Measurements from ENCODE around the gene FBXO46. TPM values are rescaled to one million over a fixed set of nuclear protein-coding genes. Genes with fewer than 3 reads are reported as not detected.
"Not testable (repeated sequence)": the region's sequence is repeated elsewhere in the genome, so short reads cannot be mapped to it uniquely, and the experiment has no call there.

The FBXO46 gene
- total RNA-seq, 2 experiments from 2014 or later: 34.4 to 36.4 TPM

DNA sequence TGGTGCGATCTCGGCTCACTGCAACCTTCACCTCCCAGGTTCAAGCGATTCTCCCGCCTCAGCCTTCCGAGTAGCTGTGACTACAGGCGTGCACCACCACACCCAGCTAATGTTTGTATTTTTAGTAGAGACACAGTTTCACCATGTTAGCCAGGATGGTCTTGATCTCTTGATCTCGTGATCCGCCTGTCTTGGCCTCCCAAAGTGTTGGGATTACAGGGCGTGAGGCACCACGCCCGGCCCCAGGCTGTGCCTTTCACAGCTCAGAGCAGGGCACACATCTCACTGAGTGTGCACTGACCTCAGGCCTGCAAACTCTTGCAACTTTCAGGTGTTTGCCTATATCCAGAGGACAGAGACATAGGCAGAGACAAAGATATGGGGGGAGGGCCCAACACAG, 45.7 kb downstream of the FBXO46 start:
- Mint-ChIP-seq H3K36me3 (ENCODE audit: low read depth) (peaks cover 43% of the 10 kb centered on the region), H3K4me1 (peaks cover 18% of the 10 kb centered on the region)
- H3K9me3 Mint-ChIP-seq, H3K4me3 Mint-ChIP-seq, POLR2A ChIA-PET, DNase-seq, H3K27ac Mint-ChIP-seq, CTCF ChIA-PET, H3K27me3 Mint-ChIP-seq: not testable (repeated sequence)

DNA sequence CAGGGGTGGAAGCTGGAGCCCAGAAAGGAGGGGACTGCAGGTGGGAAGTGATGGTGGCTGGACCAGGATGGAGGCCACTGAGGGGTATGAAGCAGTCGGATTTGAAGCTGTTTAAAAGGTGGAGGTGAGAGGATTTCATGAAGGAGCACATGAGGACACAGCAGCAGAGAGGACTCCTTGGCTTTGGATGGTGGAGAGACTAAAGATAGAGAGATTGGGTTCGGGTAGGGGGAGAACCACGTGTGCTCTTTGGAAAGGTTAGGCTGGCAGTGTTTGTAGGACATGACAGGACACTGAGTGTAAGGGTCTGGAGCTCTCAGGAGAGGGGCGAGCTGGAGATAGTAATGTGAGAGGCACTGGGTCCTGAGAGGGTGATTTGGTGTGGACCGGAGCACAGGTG, 47.8 kb downstream of the FBXO46 start:
- Mint-ChIP-seq H3K36me3 (ENCODE audit: low read depth) (peaks cover 31% of the 10 kb centered on the region), H3K9me3 (no peaks in the 10 kb centered on the region), H3K27ac (no peak overlapping the region), H3K4me3 (no peak overlapping the region), H3K4me1 (peaks cover 14% of the 10 kb centered on the region), H3K27me3 (peaks cover 2% of the 10 kb centered on the region)
- no peak for DNase-seq
- ChIA-PET POLR2A (interaction anchor here (0.7 to 4.4 kb wide), 3 partner anchors 10 to 41 kb away, joined by 3 to 27 read pairs (median 3); partner anchors contain the start of genes QPCTL and SNRPD2), CTCF (interaction anchor here (0.6 to 8.5 kb wide), 3 partner anchors 8 to 134 kb away, joined by 3 to 106 read pairs (median 4); partner anchors contain the start of genes QPCTL and SNRPD2)

DNA sequence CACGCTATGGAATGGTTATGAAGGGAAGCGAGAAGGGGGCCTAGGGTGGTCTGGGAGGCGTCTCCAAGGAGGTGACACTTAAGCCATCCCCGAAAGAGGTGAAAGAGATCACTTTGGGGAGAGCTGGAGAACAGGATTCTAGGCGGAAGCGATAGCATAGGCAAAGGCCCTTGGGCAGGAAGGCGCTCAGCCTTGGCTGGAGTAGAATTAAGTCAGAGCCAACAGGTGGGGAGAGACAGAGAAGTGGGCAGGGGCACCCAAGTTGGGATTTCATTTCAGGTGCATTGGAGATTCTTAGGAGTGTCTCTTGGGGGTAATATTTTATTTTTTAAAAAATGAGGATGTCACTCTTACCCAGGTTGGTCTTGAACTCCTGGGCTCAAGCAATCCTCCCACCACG, 48.6 kb downstream of the FBXO46 start:
- DNase-seq: no peak
- ChIA-PET POLR2A (interaction anchor here (1.0 to 4.4 kb wide), 4 partner anchors 8 to 48 kb away, joined by 3 to 27 read pairs (median 7); partner anchors contain the start of genes QPCTL and SNRPD2), CTCF (interaction anchor here (0.6 to 8.5 kb wide), 7 partner anchors 9 to 504 kb away, joined by 3 to 106 read pairs (median 3); partner anchors contain the start of genes BLOC1S3, QPCTL, SNRPD2 and TRAPPC6A)
- Mint-ChIP-seq H3K36me3 (ENCODE audit: low read depth) (peaks cover 23% of the 10 kb centered on the region), H3K4me3 (no peak overlapping the region), H3K27ac (no peak overlapping the region), H3K4me1 (peaks cover 19% of the 10 kb centered on the region), H3K27me3 (peaks cover 6% of the 10 kb centered on the region), H3K9me3 (no peaks in the 10 kb centered on the region)

DNA sequence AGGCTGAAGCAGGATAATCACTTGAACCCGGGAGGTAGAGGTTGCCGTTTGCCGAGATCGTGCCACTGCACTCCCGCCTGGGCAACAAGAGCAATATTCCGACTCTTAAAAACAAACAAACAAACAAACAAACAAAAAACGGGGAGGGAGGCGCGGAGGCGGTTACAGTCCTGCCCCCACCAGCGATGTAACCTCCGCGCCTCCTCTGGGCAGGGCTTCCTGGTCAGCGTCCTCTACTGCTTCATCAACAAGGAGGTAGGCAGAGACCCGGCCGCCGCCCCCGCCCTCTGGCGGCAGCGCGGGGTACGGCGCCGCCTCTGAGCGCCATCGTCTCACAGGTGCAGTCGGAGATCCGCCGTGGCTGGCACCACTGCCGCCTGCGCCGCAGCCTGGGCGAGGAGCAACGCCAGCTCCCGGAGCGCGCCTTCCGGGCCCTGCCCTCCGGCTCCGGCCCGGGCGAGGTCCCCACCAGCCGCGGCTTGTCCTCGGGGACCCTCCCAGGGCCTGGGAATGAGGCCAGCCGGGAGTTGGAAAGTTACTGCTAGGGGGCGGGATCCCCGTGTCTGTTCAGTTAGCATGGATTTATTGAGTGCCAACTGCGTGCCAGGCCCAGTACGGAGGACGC, 49.2 kb downstream of the FBXO46 start:
- DNase-seq: peak; percentile 93
- peak overlapping the region; percentile 76 for H3K27ac Mint-ChIP-seq
- ChIA-PET POLR2A (interaction anchor here (1.0 to 4.4 kb wide), 6 partner anchors 9 to 49 kb away, joined by 3 to 27 read pairs (median 6); partner anchors contain the start of genes QPCTL and SNRPD2), CTCF (interaction anchor here (0.6 to 8.5 kb wide), 10 partner anchors 10 to 503 kb away, joined by 3 to 106 read pairs (median 4); partner anchors contain the start of genes BLOC1S3, QPCTL, SNRPD2 and TRAPPC6A)
- no peaks in the 10 kb centered on the region for H3K9me3 Mint-ChIP-seq
- peak overlapping the region; percentile 78 for H3K4me3 Mint-ChIP-seq
- peaks cover 17% of the 10 kb centered on the region for H3K36me3 Mint-ChIP-seq (ENCODE audit: low read depth)
- peaks cover 23% of the 10 kb centered on the region for H3K4me1 Mint-ChIP-seq
- H3K27me3 Mint-ChIP-seq: peaks cover 6% of the 10 kb centered on the region

DNA sequence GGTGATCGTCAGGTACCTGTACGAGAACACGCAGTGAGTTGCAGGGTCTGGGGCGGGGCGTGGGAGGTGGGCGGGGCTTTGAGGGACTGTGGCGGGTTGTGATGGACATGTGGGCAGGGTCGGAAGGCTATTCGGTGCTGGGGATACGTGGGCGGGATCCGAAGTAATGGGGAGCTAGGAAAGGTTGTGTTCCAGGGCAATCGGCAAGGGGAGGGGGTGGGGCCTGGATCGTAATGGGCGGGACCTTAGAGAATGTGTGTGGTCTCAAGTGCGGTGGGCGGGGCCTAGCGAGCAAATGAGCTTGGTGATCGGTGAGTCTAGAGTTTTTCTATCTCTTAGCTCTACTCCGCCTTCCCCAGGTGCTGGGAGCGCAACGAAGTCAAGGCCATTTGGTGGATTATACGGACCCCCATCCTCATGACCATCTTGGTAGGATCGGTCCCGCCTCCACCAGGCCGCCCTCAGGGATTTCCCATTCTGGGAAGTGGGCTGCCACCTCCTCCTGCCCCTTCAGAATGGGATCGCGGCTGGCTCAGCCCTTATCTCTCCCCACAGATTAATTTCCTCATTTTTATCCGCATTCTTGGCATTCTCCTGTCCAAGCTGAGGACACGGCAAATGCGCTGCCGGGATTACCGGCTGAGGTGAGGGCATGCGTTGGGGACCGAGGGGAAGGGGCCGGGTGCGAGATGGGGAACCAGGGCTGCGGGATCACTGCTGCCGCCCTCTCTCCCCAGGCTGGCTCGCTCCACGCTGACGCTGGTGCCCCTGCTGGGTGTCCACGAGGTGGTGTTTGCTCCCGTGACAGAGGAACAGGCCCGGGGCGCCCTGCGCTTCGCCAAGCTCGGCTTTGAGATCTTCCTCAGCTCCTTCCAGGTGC, 53.1 kb downstream of the FBXO46 start:
- ChIA-PET CTCF (interaction anchor here (0.7 to 8.5 kb wide), 11 partner anchors 8 to 199 kb away, joined by 3 to 106 read pairs (median 4); partner anchors contain the start of genes QPCTL and SNRPD2), POLR2A (interaction anchor here (0.7 to 3.0 kb wide), 8 partner anchors 9 to 47 kb away, joined by 3 to 12 read pairs (median 4); partner anchors contain the start of genes GIPR, QPCTL and SNRPD2)
- Mint-ChIP-seq H3K27me3 (peaks cover 11% of the 10 kb centered on the region), H3K27ac (peak overlapping the region; percentile 8), H3K4me1 (peaks cover 25% of the 10 kb centered on the region), H3K9me3 (no peaks in the 10 kb centered on the region), H3K36me3 (ENCODE audit: low read depth) (no peaks in the 10 kb centered on the region), H3K4me3 (peak overlapping the region; percentile 68)
- DNase-seq: peak; percentile 86

DNA sequence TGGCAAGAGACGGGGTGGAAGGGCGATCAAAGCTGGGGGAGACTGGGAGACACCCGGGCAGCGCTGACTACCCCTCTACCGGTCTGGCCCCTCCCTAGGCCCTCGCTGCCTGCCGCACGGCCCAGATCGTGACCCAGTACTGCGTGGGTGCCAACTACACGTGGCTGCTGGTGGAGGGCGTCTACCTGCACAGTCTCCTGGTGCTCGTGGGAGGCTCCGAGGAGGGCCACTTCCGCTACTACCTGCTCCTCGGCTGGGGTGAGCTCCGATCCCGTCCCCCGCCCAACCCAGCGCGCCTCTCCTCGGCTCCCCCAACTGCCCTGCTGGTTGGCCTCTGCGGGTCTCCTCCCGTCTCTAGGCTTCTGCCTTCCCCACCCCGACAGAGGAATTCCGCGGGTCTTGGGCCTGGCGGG, 53.8 kb downstream of the FBXO46 start:
- no peaks in the 10 kb centered on the region for H3K36me3 Mint-ChIP-seq (ENCODE audit: low read depth)
- H3K9me3 Mint-ChIP-seq: no peaks in the 10 kb centered on the region
- ChIA-PET CTCF (interaction anchor here (1.1 to 8.5 kb wide), 7 partner anchors 8 to 192 kb away, joined by 3 to 106 read pairs (median 4); partner anchors contain the start of genes QPCTL and SNRPD2), POLR2A (interaction anchor here (0.8 to 3.0 kb wide), 7 partner anchors 9 to 46 kb away, joined by 3 to 12 read pairs (median 4); partner anchors contain the start of genes GIPR, QPCTL and SNRPD2)
- H3K27me3 Mint-ChIP-seq: peaks cover 11% of the 10 kb centered on the region
- peak; percentile 45 for DNase-seq
- H3K4me1 Mint-ChIP-seq: peaks cover 22% of the 10 kb centered on the region
- H3K4me3 Mint-ChIP-seq: peak overlapping the region; percentile 43
- H3K27ac Mint-ChIP-seq: no peak overlapping the region

DNA sequence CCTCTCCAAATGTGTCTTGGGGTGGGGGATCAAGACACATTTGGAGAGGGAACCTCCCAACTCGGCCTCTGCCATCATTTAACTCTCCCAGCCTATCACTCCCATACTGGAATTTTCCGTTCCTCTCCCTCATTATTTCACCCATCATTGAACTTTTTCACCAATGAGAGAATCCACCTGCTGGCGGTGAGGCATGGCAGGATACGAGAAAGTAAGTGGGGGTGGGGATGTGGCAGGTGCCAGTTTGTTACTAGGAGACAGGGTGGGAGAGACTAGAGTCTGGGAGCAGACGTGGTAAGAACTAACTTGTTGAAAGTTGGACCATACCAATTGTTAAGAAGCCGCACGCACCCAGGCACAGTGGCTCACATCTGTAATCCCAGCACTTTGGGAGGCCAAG, 55.8 kb downstream of the FBXO46 start:
- Mint-ChIP-seq H3K4me1 (peaks cover 26% of the 10 kb centered on the region), H3K4me3 (no peak overlapping the region)
- POLR2A ChIA-PET: interaction anchor here (0.7 kb wide), 1 partner anchor 17 kb away, joined by 4 read pairs; no protein-coding TSS in a partner anchor

DNA sequence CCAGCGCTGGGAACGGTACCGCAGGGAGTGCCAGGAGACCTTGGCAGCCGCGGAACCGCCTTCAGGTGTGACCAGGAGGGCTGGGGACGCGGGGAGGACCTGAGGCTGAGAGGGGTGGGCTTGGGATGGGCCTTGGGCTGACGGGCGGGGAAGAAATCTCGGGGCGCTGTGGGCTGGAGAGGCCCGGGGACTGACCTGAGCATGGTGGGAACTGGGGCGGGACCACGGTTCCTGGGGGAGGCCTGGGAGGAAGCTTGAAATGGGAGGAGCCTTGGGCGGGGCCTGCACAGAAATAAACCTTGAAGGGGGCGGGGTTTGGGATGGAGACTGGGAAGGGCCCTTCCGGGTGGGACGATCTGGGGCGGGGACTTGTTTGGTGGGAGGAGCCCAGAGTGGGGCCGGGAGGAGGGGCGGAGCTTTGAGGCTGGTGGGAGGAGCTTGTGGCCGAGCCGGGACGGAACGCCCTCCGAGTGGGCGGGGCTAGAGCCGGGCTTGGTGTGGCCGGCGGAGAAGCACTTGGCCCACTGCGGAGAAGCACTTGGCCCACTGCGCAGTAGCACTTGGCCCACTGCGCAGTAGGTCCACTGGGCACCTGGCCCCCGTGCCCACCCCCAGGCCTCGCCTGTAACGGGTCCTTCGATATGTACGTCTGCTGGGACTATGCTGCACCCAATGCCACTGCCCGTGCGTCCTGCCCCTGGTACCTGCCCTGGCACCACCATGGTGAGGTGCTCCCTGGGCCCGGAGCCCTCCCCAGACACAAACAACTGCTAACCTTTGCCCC, 59.8 kb downstream of the FBXO46 start:
- Mint-ChIP-seq H3K4me1 (peaks cover 37% of the 10 kb centered on the region), H3K27me3 (peaks cover 24% of the 10 kb centered on the region), H3K9me3 (no peaks in the 10 kb centered on the region), H3K4me3 (peak overlapping the region; percentile 35), H3K36me3 (ENCODE audit: low read depth) (no peaks in the 10 kb centered on the region), H3K27ac (no peak overlapping the region)
- ChIA-PET CTCF (interaction anchor here (1.0 to 2.7 kb wide), 4 partner anchors 10 to 192 kb away, joined by 3 to 8 read pairs (median 4); partner anchors contain the start of gene SIX5), POLR2A (interaction anchor here (0.9 to 3.0 kb wide), 3 partner anchors 10 to 21 kb away, joined by 3 to 9 read pairs (median 4); partner anchors contain the start of genes QPCTL and SNRPD2)
- peak; percentile 80 for DNase-seq

More for the DNA sequence above, 55.8 kb downstream of the FBXO46 start:
- no peak for DNase-seq
- Mint-ChIP-seq H3K9me3 (no peaks in the 10 kb centered on the region), H3K36me3 (ENCODE audit: low read depth) (no peaks in the 10 kb centered on the region), H3K27me3 (peaks cover 18% of the 10 kb centered on the region), H3K27ac (no peak overlapping the region)
- CTCF ChIA-PET: interaction anchor here (8.5 kb wide), 1 partner anchor 16 kb away, joined by 106 read pairs; the partner anchor contains the start of genes QPCTL and SNRPD2

DNA sequence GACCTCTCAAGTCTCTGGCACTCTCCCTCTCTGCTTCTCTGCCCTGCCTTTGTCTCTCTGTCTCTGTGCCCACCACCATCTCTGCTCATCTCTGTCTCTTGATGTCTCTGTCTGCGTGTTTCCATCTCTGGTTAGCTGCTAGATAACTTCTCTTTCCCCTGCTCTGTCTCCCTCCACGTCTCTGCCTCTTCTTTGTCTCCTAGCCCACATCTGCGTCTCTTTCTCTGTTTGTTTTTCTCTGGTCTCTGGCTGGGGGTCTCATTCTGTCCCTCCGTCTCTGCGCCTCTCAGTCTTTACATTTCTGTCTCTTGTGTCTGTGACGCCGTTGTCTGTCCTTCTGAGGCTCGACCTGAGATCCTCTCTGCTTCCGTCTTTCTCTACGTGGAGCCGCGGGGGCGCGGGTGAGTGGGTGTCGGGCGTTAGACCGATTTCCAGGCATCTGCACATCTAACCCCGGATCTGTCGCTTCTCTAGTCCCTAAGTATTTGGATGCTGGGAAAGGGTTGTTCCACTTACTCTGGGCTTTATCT, 62.3 kb downstream of the FBXO46 start:
- POLR2A ChIA-PET: interaction anchor here (1.0 to 3.0 kb wide), 4 partner anchors 9 to 23 kb away, joined by 3 to 9 read pairs (median 5); no protein-coding TSS in a partner anchor
- Mint-ChIP-seq H3K27me3 (peaks cover 28% of the 10 kb centered on the region), H3K36me3 (ENCODE audit: low read depth) (no peaks in the 10 kb centered on the region)

DNA sequence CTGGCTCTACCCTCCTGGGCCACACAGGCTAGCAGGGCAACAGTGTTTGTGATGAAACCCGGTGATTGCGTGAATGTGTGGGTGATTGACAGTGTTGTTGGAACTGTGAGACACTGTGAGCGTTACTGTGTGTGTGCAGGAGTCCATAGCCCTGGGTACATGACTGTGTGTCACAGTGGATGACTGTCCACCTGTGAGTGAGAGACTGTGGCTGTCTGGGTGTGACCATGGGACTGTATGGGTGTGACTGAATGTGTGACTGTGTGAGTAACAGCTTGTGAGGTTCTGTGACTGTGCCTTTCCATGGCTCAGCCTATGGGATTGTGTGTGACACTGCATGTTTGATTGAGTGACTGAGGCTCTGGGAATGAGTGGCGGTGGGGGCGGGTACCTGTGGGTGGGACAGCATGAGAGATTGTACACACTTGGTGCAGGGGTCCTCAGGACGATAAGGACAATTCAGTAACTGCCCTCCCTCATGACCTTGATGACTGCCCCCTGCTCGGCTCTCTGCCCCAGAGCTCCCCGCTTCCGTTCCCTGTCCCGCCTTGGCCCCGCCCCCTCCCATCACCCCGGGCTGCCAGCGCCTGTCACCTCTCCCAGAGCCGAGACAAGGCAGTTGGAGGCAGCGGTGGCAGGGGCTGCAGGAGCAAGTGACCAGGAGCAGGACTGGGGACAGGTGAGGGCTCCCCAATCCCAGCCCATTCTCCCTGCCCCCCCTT, 62.9 kb downstream of the FBXO46 start, which contains the start of gene GIPR:
GIPR (plus strand) TSS at position 602 of the 722 bp plus-strand sequence. CDS start 1,300 bp downstream, outside the sequence.
- ChIA-PET POLR2A (interaction anchor here (1.0 to 2.3 kb wide), 2 partner anchors 10 to 22 kb away, joined by 4 to 6 read pairs; no protein-coding TSS in a partner anchor), CTCF (interaction anchor here (0.6 to 2.8 kb wide), 2 partner anchors 26 to 983 kb away, joined by 3 to 10 read pairs; no protein-coding TSS in a partner anchor)
- peak; percentile 75 for DNase-seq
- peak within 1 kb of the TSS; percentile 56 for H3K27ac Mint-ChIP-seq
- peaks cover 27% of the 10 kb centered on the region for H3K27me3 Mint-ChIP-seq
- no peaks in the 10 kb centered on the region for H3K9me3 Mint-ChIP-seq
- H3K36me3 Mint-ChIP-seq (ENCODE audit: low read depth): no peaks in the 10 kb centered on the region
- H3K4me3 Mint-ChIP-seq: peak within 1 kb of the TSS; percentile 81
- peaks cover 47% of the 10 kb centered on the region for H3K4me1 Mint-ChIP-seq

More for the DNA sequence above, 62.3 kb downstream of the FBXO46 start:
- H3K9me3 Mint-ChIP-seq: no peaks in the 10 kb centered on the region
- peaks cover 47% of the 10 kb centered on the region for H3K4me1 Mint-ChIP-seq
- CTCF ChIA-PET: interaction anchor here (0.6 to 2.8 kb wide), 3 partner anchors 9 to 983 kb away, joined by 3 to 10 read pairs (median 3); no protein-coding TSS in a partner anchor
- H3K27ac Mint-ChIP-seq: peak overlapping the region; percentile 17
- H3K4me3 Mint-ChIP-seq: peak overlapping the region; percentile 81
- DNase-seq: peak; percentile 35
